Loucy (cell line): ENCODE measurements around the gene NCAM1.

Experiments used
- H2AFZ ChIP-seq: fragments of 200-600 bp; sonication (generic); 2 replicates; pipeline ENCODE4 v1.6.0; 2016; ENCODE audit warnings: antibody characterized with exemption, mild to moderate bottlenecking, low read length, moderate library complexity
- H3F3A ChIP-seq: fragments of 200-600 bp; 2 replicates; pipeline ENCODE4 v1.6.0; 2016; ENCODE audit warnings: antibody characterized with exemption, low read depth, mild to moderate bottlenecking
- H3K27me3 ChIP-seq: fragments of 200-600 bp; sonication (generic); 2 replicates; pipeline ENCODE4 v1.6.1; 2014; ENCODE audit warnings: low read length, mild to moderate bottlenecking; ENCODE audit not compliant: insufficient read depth, poor library complexity, severe bottlenecking
- H3K36me3 ChIP-seq: fragments of 200-600 bp; sonication (generic); 2 replicates; pipeline ENCODE4 v1.6.1; 2016; ENCODE audit warnings: low read length; ENCODE audit not compliant: insufficient read depth
- H3K4me1 ChIP-seq: fragments of 200-600 bp; sonication (generic); 2 replicates; pipeline ENCODE4 v1.5.1; 2014; ENCODE audit warnings: low read length, mild to moderate bottlenecking; ENCODE audit not compliant: insufficient read depth, poor library complexity, severe bottlenecking
- H3K4me2 ChIP-seq: fragments of 200-600 bp; sonication (generic); 2 replicates; pipeline ENCODE4 v1.6.0; 2014; ENCODE audit warnings: antibody characterized with exemption, low read length, low read depth, mild to moderate bottlenecking; ENCODE audit not compliant: poor library complexity, severe bottlenecking
- H3K4me3 ChIP-seq: fragments of 200-600 bp; sonication (generic); 2 replicates; pipeline ENCODE4 v1.5.1; 2014; ENCODE audit warnings: low read length, mild to moderate bottlenecking, mixed read lengths; ENCODE audit not compliant: poor library complexity, severe bottlenecking
- H3K79me2 ChIP-seq: fragments of 200-600 bp; sonication (generic); 2 replicates; pipeline ENCODE4 v1.6.1; 2014; ENCODE audit warnings: low read length; ENCODE audit not compliant: insufficient read depth
- H3K9ac ChIP-seq: fragments of 200-600 bp; sonication (generic); 2 replicates; pipeline ENCODE4 v1.6.0; 2014; ENCODE audit warnings: mild to moderate bottlenecking, low read depth, low read length, moderate library complexity; ENCODE audit not compliant: poor library complexity, severe bottlenecking
- H3K9me2 ChIP-seq: fragments of 200-600 bp; sonication (generic); replicated peaks from 2 replicates; pipeline ENCODE4 v1.6.1; 2016; ENCODE audit warnings: low read depth, low read length, mixed read lengths
- H3K9me3 ChIP-seq: fragments of 200-600 bp; sonication (generic); 2 replicates; pipeline ENCODE4 v1.6.1; 2014; ENCODE audit warnings: mild to moderate bottlenecking, antibody characterized with exemption, low read length, low read depth; ENCODE audit not compliant: insufficient read depth
- H4K20me1 ChIP-seq: fragments of 200-600 bp; sonication (generic); 2 replicates; pipeline ENCODE4 v1.6.0; 2014; ENCODE audit warnings: antibody characterized with exemption, low read length, mild to moderate bottlenecking; ENCODE audit not compliant: insufficient read depth, poor library complexity, severe bottlenecking
- EZH2phosphoT487 ChIP-seq: fragments of 200-600 bp; IDR thresholded peaks from 2 replicates; pipeline ENCODE4 v1.6.1; 2018; ENCODE audit warnings: antibody characterized with exemption, mild to moderate bottlenecking, moderate library complexity, borderline replicate concordance
- TF ChIP-seq, protein P1 (sequence below): fragments of 200-600 bp; sonication (generic); conservative IDR thresholded peaks from 2 replicates; pipeline ENCODE4 v1.5.1; 2014; ENCODE audit warnings: mild to moderate bottlenecking, antibody characterized with exemption, low read length

NCAM1 gene

DNA sequence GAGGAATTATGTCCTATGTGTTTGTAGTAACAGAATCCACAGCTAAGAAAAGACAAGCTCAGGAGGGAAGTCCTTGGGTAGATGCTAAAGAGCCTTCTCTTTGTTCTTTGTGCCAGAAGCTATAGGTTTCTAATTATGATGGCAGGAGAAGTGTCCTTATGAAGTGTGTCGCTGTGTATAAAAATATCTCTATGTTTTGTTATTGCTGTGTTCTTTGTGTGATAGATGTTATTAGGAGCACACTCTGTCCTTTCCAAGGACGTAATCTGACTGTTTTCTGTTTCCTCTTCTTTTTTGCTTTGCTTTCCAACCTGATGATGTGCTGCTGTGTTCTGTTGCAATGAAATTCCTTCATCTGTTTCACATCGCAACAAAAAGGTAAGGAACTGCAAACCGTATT, 171.9 kb downstream of the NCAM1 start:
- no peaks in the 10 kb centered on the region for H3K36me3 ChIP-seq
- no peak overlapping the region for H3K9ac ChIP-seq
- no peak overlapping the region for H3K4me2 ChIP-seq
- H2AFZ ChIP-seq: no peak overlapping the region
- no peaks in the 10 kb centered on the region for H3K9me2 ChIP-seq
- H3K27me3 ChIP-seq: no peaks in the 10 kb centered on the region
- no peaks in the 10 kb centered on the region for H3K79me2 ChIP-seq
- H3K4me3 ChIP-seq: no peak overlapping the region
- H4K20me1 ChIP-seq: no peaks in the 10 kb centered on the region
- H3F3A ChIP-seq: no peaks in the 10 kb centered on the region
- no peak for TF ChIP-seq EZH2phosphoT487
- TF ChIP-seq, protein P1, sequence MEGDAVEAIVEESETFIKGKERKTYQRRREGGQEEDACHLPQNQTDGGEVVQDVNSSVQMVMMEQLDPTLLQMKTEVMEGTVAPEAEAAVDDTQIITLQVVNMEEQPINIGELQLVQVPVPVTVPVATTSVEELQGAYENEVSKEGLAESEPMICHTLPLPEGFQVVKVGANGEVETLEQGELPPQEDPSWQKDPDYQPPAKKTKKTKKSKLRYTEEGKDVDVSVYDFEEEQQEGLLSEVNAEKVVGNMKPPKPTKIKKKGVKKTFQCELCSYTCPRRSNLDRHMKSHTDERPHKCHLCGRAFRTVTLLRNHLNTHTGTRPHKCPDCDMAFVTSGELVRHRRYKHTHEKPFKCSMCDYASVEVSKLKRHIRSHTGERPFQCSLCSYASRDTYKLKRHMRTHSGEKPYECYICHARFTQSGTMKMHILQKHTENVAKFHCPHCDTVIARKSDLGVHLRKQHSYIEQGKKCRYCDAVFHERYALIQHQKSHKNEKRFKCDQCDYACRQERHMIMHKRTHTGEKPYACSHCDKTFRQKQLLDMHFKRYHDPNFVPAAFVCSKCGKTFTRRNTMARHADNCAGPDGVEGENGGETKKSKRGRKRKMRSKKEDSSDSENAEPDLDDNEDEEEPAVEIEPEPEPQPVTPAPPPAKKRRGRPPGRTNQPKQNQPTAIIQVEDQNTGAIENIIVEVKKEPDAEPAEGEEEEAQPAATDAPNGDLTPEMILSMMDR: no peak
- H3K4me1 ChIP-seq: no peaks in the 10 kb centered on the region
- no peaks in the 10 kb centered on the region for H3K9me3 ChIP-seq

DNA sequence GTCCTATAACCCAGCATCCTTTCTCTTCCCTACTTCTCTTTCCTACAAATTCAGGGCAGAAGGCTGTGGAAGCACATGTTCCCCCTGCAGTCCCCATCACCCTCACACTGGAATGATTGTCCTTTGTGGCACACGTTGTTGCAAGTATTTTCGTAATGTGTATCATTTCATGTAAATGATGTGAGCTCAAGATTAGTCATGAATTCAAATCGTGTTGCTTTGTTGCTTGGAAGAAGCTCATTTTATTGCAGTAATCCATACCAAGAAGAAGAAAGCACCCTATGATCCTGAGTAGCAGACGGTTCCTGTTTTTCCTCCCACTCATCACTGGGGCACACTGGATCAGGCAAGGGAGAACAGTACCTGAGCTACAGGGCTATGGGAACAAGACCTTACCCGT, 173.4 kb downstream of the NCAM1 start:
- H3K9me2 ChIP-seq: no peaks in the 10 kb centered on the region
- H3K27me3 ChIP-seq: no peaks in the 10 kb centered on the region
- H4K20me1 ChIP-seq: no peaks in the 10 kb centered on the region
- H3K4me2 ChIP-seq: no peak overlapping the region
- no peaks in the 10 kb centered on the region for H3K4me1 ChIP-seq
- no peak overlapping the region for H3K9ac ChIP-seq
- no peak overlapping the region for H2AFZ ChIP-seq
- no peaks in the 10 kb centered on the region for H3K79me2 ChIP-seq
- H3K36me3 ChIP-seq: no peaks in the 10 kb centered on the region
- no peaks in the 10 kb centered on the region for H3K9me3 ChIP-seq
- no peaks in the 10 kb centered on the region for H3F3A ChIP-seq
- TF ChIP-seq EZH2phosphoT487: no peak
- TF ChIP-seq, protein P1: no peak
- no peak overlapping the region for H3K4me3 ChIP-seq

DNA sequence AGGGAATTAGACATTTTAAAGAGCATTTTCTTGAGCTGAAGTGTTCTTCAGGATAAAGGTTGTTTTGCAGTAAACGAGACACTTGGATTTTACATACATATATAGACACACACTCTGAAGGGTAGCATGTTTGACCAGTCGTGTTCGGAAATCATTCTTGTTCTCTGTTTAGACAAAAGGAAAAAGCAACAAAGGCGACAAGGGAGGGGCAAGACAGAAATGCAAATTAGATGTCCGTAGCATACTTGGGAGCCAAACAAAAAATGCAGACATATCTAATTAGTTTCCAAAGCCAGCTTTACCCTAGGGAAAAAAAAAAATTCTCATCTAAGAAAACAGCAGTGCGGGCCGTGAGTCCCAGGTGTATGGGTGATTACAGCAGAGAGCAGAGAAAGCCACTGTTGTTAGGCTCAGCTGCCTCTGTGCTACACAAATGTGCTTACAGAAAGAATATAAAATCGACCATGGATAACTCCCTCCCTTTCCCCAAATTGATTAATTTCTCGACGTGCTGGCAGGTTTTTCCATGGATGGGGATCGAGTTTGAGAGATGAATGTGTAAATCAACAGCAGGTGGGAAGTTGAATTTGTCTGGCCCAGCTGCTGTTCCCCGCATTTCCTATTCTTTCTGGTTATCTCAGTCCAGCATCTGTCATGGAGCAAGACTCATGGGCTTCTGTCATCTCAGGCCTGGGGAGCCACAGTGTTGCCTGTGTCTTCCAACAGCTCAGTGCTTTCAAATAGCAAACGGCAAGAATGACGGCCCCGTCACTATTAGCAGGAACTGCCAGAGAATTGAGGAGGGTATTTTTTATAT, 176.7 kb downstream of the NCAM1 start:
- no peaks in the 10 kb centered on the region for H3K9me3 ChIP-seq
- no peaks in the 10 kb centered on the region for H3K27me3 ChIP-seq
- TF ChIP-seq EZH2phosphoT487: no peak
- TF ChIP-seq, protein P1: no peak
- no peaks in the 10 kb centered on the region for H3K36me3 ChIP-seq
- no peak overlapping the region for H2AFZ ChIP-seq
- no peak overlapping the region for H3K4me2 ChIP-seq
- H3K79me2 ChIP-seq: no peaks in the 10 kb centered on the region
- no peaks in the 10 kb centered on the region for H3K4me1 ChIP-seq
- H3K9me2 ChIP-seq: no peaks in the 10 kb centered on the region
- no peaks in the 10 kb centered on the region for H3F3A ChIP-seq
- no peak overlapping the region for H3K4me3 ChIP-seq
- H4K20me1 ChIP-seq: no peaks in the 10 kb centered on the region
- no peak overlapping the region for H3K9ac ChIP-seq
